ENCODE data around the gene SHISA6.
"Not testable (repeated sequence)": the region's sequence is repeated elsewhere in the genome, so short reads cannot be mapped to it uniquely, and the experiment has no call there.

SHISA6 gene

DNA sequence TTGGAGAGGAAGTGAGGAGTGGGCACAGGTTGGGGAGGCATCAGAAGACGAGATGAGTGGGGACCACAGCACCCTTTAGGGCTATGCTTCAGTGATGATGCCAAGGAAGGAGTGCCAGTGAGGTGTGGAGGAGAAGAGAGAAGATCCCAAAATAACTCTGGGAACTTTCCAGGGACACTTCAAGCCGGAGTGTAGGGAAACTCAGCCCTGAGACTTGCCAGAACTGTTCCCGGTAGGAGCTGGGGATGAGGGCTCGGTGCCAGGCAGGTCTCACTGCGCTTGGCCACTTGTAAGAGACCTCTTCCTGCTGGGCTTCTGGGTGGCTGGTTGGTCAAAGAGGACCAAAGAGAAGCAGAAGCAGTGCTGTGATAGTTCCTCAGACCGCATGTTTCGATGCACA is 63.6 kb downstream of the SHISA6 start:
- DNase-seq, result no peak

DNA sequence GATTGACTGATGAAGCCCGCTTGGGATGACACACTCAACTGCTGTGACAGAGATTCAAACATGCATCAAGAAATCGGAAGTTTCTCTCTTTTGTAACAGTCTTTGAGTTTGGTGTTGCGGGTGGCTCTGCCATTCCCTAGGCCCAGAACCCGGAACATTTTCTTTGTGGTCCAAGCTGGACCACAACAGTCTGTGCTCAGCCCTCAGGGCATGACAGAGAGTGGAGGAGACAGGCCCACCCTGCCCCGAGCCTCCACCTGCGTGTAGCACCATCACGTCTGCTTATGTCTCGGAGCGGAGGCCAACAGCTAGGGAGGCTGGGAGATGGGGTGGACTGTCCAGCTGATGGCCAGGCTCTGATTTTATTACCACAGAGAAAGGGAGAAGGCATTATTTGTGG is 64.5 kb downstream of the SHISA6 start:
- DNase-seq, result no peak

DNA sequence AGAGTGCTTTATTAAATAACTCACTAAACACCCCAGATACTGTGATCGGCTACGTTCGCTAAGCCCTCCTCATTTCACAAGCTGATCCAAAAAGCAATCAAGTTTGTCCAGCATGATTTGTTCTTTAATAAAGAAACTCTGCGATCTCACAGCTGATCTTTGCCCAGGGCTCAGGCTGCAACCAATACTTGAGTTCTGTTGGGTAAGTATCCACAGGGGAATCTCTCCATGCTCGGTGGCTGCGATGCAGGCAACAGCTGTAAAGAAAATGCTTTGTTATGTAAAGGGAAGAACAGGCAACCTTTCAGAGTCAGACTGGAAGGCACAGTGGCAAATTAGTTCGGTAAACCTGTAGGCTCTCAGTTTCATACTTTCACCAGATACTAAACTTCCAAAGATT is 67.5 kb downstream of the SHISA6 start:
- DNase-seq, result no peak

DNA sequence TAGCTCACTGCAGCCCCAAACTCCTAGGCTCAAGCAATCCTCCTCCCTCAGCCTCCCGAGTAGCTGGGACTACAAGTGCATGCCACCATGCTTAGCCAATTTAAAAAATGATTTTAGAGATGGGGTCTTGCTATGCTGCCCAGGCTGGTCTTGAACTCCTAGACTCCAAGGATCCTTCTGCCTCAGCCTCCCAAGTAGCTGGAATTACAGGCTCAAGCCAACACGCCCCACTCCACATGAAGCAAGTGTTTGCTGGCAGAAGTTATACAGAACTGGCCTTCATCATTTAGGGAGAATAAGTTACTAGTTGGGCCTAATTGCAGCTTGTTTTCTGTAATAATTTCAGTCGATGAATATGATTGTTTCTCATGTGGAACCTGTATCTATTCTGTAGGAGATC is 68.0 kb downstream of the SHISA6 start:
- DNase-seq, result no peak

DNA sequence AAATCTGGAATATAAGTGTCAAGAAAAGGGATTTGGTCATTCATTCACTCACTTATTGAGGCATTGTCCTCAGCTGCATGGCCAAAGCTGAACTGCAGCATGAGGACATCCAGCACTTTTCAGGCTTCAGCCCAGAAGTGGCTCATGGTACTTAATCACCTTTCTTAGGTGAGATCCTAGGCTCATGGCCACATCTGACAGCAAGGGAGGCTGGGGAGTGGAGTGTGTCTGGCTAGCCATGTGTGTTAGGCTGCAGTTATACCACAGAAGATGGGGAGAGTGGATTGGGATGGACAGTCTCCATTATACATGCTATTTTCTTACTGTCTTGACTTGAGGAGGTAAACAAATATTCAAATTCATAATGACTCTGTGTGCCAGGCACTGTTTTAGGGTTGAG is 68.8 kb downstream of the SHISA6 start:
- no peak for DNase-seq

DNA sequence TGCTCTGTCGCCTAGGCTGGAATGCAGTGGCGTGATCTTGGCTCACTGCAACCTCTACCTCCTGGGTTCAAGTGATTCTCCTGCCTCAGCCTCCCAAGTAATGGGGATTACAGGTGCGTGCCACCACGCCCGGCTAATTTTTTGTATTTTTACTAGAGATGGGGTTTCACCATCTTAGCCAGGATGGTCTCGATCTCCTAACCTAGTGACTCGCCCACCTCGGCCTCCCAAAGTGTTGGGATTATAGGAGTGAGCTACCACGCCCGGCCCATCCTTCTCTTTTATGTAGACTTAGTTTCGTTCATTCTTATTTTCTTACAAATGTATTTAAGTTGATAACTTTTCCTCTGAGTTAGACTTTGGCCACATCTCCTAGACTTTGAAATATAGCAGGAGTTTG is 75.4 kb downstream of the SHISA6 start:
- DNase-seq, result not testable (repeated sequence)

DNA sequence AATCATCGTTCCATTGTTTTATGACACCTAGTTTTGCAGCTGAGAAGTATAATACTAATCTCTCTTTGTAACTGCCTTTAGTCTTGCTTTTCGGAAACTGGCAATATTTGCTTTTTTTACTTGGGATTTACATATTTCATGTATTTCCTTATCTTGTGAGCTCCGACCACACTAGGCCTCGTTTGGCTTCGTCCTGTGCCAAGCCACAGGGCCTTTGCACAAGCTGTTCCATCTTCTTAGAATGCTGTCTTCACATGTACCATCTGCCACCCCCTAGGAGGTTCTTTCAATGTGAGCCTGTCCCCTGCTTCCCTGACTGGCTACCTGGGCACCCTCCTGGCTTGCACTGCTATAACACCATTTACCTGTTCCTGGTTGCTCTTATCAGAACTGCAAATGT is 77.2 kb downstream of the SHISA6 start:
- no peak for DNase-seq

DNA sequence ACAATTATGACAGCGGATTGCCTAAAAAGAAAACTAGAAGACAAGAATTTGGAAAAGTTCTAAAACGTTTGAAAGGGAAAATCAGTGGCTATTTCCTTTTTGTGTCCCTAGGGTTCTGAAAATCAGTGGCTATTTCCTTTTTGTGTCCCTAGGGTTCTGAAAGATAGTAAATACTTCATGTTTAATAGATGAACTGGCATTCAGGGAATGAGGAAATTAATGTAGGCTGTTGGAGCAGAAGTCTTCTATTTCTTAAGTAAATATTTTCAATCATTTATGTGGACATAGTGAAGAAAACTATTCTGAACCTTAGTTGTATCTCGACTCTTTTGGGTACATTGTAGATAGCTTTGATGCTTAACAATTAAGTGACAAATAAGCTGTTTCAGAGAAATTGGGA is 78.9 kb downstream of the SHISA6 start:
- DNase-seq, result no peak

DNA sequence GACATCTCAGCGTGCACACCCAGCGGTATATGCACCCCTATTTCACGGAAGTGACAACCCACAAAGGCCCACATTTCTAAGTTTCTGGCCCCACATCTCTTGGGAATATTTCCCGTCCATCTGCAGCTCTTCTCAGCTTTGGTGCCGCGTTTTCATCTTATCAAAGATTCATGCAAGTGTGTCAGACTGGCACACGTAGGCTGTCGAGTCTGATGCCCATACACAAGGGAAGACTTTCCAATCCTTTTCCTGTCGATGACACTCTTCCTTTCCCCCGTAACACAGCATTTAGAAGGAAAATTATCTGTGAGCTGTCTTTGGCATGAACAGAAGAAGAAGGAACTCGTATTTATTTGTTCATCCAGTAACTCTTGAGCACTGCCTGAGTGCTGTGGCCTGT is 83.0 kb downstream of the SHISA6 start:
- no peak for DNase-seq

DNA sequence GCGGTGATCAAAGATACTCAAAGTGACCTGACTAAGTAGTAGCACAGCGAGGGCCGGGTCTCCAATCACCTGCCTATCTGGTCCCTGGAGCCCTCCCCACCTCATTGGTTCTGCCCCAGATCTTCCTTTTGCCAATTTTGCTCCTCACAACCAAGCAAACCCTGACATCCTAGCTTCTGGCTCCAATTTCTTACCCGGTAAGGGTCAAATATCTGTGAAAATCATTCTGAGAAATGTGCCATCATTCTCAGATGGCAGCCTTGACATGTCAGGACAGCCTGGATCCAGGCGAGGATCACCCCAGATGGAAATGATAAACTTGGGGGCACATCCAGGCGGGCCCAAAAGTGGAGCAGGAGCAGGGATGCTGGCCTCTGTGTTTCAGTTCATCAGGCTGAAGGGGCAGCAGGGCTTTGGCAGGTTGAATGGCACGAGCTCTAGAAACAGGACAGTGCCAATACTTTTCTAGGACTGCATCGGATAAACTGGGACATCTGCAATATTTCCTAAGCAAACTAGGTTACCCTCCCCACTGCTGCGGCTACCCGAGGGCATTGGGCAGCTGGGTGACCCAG is 83.9 kb downstream of the SHISA6 start:
- no peak for DNase-seq

DNA sequence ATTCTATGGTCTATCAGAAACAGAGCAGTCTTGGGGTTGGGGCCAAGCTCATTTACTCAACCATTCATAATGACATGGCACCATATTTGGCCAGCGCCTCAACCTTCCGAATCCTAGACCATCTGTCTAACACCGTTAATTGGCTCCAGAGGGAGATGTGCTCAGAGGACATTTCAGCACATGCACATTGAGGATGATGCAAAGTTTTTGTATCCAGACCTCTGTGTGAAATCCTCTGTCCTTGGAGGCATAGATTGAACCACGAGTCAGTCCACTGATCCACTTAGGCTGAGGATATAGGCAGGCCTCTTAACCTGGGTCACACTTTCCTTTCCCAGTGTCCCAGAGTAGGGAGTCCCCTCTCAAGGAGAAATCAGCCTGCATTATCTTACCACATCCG is 85.5 kb downstream of the SHISA6 start:
- DNase-seq, result no peak

DNA sequence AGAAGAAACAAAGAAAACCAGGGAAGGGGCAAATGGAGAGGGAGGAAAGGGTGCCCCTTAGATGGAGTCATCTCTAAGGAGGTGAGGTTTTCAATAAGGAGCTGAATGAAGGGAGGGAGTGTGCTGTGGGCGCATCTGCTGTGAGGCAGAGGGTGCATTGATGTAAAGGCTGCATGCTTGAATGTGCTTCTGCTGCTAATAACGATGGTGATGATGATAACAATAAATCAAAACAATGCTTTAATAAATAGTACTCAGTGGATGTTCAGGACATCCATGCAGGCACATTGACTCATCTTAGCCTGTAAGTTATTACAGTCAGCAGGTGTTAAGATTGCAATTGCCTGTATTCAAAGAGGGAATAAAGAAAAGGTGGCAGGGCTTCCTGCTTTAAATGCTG is 87.8 kb downstream of the SHISA6 start:
- no peak for DNase-seq

DNA sequence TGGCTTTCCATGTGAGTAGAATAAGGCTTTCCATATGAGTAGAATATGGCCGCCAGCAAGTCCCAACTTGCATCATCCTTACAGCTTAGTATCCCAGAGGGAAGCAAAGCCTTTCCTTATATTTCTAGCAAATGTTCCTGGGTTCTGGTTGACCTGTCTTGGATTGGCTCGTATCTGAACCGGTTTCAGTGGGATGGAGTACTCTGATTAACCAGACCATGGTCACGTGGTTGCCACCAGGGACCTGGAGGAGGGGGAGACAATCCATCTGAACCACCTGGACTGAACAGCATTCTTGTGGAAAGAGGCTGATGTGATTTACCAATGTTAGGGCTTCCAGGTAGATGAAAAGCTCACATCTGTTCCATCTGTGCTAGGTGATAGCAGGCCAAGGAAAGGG is 89.0 kb downstream of the SHISA6 start:
- no peak for DNase-seq

DNA sequence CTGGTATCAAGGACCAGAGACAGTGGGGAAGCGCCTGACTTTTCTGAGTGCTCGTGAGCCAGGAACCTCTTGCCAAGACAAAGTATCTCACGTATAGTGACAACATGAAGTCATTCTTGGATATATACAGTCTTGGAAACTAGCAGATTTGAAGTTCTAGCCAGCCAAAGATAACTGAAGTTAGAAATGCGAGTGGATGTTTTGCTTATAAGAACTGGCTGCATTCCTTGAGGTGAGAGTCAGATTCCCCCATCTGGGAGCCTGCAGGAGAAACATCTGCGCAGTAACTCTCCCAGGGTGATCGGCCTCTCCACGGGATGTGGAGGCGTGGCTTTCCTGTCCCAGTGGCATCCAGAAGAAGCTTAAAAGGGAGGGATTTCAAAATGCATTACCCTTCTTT is 89.8 kb downstream of the SHISA6 start:
- DNase-seq, result no peak

DNA sequence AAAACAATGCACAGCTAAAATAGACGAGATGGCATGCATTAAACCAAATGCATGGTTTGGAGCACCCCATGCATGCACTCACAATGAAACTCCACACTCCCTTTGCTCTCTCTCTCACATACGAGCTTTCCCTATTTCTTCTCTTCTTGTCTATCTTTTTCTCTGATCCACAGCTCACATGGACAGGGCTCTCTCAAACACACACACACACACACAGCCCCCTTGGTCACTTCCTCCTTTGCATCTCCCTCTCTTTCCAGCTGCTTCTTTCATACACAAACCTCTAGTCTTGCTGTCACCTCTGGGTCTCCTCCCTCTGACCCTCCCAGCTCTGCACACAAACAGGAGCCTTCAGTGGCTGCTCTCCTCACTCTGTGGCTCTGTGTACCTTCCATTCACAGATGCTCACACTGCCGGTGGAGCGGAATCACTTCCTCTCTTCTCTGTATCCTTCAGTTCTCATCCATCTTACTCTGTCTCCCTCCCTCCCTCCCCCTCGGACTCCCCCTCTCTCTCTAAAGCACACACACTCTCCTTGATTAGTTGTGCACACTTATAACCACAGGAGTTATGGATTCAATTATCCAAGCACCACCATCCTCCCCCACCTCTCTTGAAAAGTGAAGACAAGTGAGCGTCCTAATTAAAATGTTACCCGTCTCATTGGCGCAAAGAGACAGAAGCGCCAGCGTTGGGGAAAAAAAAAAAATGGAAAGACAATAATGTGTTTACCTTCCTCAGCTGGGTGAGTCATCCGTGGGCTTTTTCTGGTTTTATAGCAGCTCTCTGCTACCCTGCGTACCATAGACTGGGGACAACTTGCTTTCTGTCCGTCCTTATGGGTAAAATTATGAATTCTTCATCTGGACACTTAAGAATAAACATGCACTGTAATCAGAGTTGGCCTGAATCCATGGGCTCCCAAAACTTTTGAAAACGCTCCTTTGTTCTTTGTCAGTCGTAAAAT is 90.8 kb downstream of the SHISA6 start:
- DNase-seq, result no peak

DNA sequence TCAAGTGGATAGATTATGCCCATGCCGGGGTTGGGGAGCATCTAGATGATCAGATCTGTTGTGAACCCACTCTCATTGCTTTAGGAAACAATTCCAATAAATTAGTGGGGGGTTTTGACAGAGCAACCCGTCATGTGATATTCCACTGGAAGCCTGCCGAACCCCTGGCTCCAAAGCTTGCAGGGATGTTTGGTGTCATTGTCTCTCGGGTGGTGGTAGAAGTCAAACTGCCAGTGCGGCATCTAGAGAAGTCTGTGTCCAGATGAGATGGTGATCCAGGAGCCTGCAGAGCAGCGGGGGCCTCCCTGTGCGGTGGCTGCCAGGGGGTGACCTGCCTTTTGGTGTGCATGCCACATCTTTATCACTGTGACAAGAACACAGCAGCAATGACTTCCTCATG is 91.7 kb downstream of the SHISA6 start:
- no peak for DNase-seq

DNA sequence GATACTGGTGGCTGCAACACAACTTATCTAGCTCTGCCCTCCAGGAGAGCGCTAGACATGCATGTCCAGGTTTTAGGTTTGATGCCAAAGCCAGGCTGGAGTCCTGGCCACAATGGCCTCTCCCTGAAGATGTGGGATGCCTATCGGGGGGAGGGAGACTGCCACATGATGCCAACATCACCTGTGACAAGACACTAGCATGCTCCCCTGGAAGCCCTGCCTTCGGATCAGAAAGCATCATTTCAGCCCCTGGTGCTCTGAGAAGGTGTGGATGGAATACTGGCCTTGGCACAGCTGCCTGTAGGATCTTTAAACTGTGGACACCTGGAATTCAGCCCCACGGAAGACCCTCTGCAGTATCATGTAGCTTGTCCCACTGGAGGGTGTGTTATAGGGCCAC is 93.5 kb downstream of the SHISA6 start:
- DNase-seq, result no peak

DNA sequence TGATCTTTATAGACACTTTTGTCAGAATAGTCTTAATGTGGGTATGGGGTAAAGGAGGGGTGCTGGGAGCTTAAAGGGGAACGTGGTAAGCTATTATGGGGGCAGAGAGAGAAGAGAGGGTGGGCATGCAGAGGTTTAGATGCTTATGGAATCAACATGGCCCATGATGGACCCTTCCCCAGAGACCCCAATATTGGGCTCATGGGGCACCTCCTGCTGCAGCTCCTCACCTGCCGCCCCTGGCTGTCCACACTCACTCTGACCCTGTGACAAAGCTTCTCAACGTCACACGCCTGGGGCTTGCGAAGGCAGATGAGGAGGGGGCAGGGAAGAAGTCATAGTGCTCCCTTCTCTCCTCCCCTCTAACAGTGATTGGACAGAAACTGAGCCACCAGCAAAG is 95.3 kb downstream of the SHISA6 start:
- DNase-seq, result no peak

DNA sequence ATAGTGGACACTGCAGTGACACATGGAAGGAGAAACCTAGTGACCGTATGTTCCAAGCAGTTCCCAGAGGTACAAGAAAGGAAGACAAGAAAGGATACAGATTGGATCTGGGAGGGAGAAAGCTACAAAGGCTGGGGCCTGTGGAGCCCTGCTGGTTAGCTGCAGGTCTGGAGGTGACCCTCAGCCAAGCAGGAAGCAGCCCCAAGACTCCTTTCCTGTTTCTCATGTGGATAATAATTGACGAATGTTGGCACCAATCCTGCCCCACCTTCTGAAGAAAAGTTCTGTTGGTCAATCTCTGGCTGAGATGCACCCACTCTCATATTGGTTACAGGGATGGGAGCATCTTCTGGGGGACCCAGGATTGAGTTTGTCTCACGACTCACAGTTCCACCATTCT is 99.8 kb downstream of the SHISA6 start:
- DNase-seq, result no peak

DNA sequence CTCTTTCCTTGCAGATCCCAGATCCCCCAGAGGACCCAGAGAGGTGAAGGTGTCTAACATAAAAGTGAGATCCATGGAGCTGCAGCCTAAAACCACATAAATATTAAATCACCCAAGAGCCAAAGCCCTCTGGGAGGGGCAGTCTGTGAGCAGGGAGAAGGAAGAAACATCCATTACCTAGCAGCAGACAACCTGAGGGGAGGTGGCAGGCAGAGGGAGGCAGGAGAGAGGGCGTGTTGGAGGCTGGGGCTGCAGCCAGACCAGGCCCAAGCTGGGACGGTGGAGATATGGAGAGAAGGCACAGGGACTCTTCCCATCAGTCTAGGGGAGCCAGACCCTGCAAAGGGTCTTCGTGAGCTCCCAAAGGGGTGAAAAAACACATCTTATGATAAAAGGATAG is 101.1 kb downstream of the SHISA6 start:
- no peak for DNase-seq

DNA sequence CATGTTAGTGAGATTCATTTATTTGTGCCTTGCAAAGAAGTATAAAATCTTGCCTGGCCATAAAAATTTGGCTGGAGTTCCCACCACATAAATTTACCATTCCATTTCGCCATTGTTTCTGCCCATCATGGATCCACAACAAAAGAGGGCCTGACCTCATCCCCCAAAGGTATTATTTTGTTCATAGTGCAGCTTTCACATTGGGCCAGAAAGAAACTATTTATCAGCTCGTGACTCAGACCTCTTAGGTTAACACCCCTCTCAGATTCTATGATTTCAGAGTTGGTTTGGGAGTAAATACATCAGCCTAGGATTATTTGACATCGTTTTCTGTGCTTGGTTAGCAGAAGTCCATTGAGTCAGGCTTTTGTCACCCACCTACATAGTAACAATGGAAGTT is 108.1 kb downstream of the SHISA6 start:
- no peak for DNase-seq

DNA sequence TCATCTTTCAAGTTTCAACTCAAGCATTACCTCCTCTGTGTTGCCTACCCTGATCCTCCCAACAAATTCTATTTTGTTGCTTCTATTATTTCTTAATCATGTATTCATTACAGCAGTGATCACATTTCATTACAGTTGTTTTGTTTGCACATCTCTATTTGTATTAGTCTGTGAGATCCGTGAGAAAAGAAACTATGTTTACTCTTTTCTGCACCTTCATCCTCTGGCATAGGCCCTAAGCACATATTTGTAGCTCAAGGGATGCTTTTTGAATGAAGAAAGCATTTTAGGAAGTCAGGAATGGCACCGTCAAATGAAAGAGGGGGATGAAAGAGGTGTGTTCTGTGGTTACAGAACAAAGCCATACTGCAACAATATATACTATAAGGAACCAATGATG is 110.5 kb downstream of the SHISA6 start:
- no peak for DNase-seq

DNA sequence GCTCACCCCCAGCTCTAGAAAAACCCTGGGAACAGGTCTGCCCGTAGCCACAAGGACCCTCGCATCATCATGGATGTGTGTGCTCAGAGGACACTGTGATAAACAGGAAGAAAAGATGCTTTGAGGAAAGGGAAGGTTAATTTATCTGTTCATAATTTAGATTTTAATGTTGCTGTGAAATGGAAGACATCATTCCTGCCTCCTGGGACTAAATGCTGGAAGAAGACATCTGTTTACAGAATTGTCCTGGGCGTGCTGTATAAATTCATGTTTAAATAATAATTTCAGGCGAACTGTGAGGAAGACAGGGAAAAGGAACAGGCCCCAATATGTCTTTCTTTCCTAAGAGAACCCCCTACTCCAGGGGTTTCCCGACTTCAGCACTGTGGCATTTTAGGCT is 112.6 kb downstream of the SHISA6 start:
- no peak for DNase-seq

DNA sequence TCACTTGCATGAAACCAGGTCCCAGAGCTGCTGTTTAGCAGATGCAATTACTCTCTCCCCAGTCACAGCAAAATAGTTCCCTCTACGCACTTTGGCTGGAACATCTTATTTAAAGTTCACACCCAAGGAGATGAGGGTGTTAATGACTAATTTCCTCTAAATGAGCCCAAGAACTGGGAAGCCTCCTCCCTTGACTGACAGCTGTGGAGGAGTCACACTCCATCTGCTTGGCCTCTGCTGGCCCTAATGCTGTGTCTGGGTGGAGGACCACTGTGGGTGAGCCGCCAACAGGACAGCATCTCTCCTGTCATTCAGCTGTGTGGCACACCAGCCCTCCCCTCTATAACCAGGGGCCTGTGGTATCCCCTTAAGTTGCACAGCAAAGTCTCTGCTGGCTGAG is 115.4 kb downstream of the SHISA6 start:
- DNase-seq, result no peak

DNA sequence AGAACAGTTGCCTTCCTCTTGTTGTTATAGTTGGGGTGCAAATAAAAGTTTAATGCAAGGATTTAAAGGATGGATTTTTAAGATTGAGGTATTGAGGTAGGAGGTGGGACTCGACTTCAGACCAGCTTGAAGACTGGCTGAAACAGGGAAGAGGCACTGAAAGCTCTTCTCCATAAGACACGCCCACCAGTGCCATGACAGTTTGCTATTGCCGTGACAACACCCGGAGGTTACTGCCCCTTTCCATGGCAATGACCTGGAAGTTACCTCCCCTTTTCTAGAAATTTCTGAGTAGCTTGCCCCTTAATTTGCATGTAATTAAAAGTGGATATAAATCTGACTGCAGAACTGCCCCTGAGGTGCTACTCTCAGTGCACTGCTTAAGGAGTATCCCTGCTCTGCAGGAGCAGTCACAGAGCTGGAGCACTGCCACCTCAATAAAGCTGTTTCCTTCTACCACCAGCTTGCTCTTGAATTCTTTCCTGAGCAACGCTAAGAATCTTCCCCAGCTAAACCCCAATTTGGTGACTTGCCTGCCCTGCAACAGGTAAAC is 122.6 kb downstream of the SHISA6 start:
- no peak for DNase-seq

Measured in NCI-H2029 treated with DMSO at 0.1 percent for 48 hours (cell line).